Stimulated activated effector memory CD8-positive, alpha-beta T cell treated with anti-CD3 and anti-CD28 coated beads, Interleukin-12 subunit alpha, Interleukin-12 subunit beta, amount 100 ng/mL, for 72 hours (primary cell): Measurements from ENCODE around the gene CACNA1C.
"Not testable (repeated sequence)": the region's sequence is repeated elsewhere in the genome, so short reads cannot be mapped to it uniquely, and the experiment has no call there.

Source experiments
- ATAC-seq: fragments of 150-1000 bp; cut with Tn5 transposase; 2 replicates; pipeline ENCODE4 v1.10.0; 2021
- DNase-seq, 2 donors: peaks; one replicate each; pipeline ENCODE4 v3.0.0; 2021 to 2022; ENCODE audit warnings: low spot score in 2 of 2
- H3K27ac Mint-ChIP-seq: one replicate; pipeline ENCODE4 v1.8.0; 2022; ENCODE audit warnings: mild to moderate bottlenecking, mixed read lengths
- H3K36me3 Mint-ChIP-seq: one replicate; pipeline ENCODE4 v1.8.0; 2022; ENCODE audit warnings: mild to moderate bottlenecking, mixed read lengths
- H3K4me1 Mint-ChIP-seq: one replicate; pipeline ENCODE4 v1.8.0; 2022; ENCODE audit warnings: mixed read lengths
- H3K4me3 Mint-ChIP-seq: one replicate; pipeline ENCODE4 v1.8.0; 2022; ENCODE audit warnings: mild to moderate bottlenecking, mixed read lengths
- H3K9me3 Mint-ChIP-seq: one replicate; pipeline ENCODE4 v1.8.0; 2022; ENCODE audit warnings: mixed read lengths

The CACNA1C gene

DNA sequence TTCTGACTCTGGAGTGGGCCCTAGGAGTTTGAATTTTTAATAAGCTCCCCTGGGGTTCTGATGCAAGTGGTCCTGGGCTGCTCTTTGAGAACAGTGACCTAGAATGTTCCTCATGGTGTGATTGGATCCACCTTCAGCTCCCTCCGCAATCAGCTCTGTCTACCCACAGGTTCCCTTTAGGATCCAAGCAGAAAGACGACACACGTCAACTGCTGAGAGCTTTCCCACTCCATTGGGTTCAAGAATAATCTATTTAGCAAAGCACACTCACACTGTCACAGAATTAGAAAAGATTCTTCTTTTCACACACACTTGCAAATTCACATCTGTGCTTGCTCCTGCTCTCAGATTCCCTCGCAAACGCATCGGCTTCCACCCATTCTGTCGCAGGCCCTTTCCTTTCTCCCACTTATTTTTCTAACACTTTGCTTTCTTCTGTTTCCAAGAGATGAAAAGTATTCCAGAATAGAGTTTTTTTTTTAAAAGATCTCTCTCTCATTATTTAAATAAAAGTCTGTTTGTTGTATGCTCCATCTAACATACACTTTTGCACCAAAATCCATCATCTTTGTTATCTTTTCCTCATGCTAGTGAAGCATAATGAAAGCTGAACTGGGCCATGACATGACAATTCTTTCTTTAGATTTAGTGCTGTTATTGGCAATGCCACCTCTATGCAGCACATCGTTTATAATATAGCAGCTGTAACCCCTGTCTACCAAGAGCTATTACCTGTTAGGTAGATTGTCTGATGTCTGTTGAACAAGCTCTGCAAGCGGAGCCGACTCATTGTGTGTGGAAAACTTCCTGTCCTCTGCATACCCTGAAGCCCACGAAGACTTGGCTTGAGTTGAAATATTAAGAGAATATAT is 73.1 kb downstream of the CACNA1C start:
- no peak for ATAC-seq
- Mint-ChIP-seq H3K4me3 (no peak overlapping the region), H3K27ac (no peak overlapping the region), H3K4me1 (no peaks in the 10 kb centered on the region), H3K36me3 (no peaks in the 10 kb centered on the region), H3K9me3 (no peaks in the 10 kb centered on the region)
- no peak for DNase-seq

DNA sequence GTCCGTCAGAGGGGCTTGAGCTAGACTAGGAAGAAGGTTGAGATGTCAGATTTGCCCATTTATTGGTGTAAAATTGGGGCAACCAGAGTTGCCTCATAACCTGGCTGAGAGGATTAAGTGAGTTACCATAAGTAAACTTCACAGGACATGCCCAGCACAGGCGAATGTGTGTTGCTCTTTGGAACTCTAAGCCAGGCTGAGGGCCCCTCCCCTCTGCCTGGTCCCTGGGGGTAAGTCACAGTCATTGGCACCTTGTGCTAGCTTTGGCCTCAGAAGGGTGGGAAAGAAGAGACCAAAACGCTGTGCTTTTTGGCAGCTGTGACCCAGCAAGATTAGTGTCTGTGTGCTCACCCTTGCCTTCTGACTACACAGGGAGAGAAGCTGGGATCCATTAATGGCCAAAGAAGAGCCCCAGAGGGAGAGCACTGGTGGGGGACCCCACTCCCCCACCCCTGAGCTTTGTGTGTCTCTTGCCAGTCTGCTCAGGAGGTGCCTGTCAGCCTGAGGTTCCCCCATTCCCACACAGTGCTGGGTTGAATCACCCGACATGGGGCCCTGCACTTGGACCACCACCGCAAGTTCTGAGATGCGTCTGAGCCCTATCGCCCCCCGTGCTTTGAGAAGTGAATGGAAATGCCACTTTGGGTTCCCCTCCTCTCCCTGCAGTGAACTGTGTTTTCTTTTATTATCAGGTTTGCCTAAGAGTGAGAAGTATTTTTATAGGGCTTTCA is 74.1 kb downstream of the CACNA1C start:
- Mint-ChIP-seq H3K36me3 (no peaks in the 10 kb centered on the region), H3K27ac (no peak overlapping the region), H3K4me3 (no peak overlapping the region), H3K9me3 (no peaks in the 10 kb centered on the region), H3K4me1 (no peaks in the 10 kb centered on the region)
- DNase-seq, result no peak
- ATAC-seq, result peak; percentile 34

DNA sequence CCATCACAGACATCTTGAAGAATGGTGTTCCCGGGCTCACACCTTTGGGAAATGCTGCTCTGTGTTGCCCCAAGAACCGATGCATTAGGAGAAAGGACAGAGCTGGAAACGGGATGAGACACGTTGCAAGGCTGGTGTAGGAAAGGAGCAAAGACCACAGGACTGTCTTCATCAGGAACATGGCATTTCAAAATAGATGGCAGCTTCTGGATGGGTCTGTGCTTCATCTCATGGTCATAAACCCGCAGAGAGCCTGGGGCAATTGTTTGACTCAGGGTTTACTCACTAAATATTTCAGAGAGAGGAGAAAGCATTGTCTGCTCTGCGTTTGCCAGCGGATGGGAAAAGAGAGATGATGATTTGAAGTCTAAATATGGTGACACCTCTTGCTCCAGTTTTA is 76.3 kb downstream of the CACNA1C start:
- no peaks in the 10 kb centered on the region for H3K4me1 Mint-ChIP-seq
- no peak for ATAC-seq
- no peak overlapping the region for H3K4me3 Mint-ChIP-seq

GRCh38 chr12:2135661-2136418 is 83.1 kb downstream of the CACNA1C start:
- H3K36me3 Mint-ChIP-seq, DNase-seq, H3K4me1 Mint-ChIP-seq, H3K4me3 Mint-ChIP-seq, H3K9me3 Mint-ChIP-seq, ATAC-seq: not testable (repeated sequence)
- peak overlapping the region; percentile 46 for H3K27ac Mint-ChIP-seq

More for the DNA sequence above, 76.3 kb downstream of the CACNA1C start:
- no peak overlapping the region for H3K27ac Mint-ChIP-seq
- no peak for DNase-seq
- H3K36me3 Mint-ChIP-seq, result no peaks in the 10 kb centered on the region
- no peaks in the 10 kb centered on the region for H3K9me3 Mint-ChIP-seq

DNA sequence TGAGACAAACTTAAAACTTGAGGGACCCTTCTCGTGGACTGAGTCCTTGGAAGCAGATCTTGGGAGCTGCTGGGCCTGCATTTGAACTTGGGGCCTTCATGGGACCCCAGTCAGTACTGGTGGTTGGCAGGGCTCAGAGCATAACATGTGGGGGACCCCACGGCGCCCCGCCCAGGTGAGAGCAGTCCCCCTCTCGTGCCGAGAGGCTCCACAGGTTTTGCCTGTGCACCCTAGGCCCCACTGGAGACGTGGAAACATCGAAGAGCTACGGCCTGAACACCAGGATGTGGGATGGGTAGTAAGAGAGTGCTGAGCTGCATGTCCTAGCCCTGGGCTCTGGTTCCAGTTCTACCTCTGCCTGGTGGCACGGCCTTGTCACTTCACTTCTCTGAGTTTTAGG is 84.1 kb downstream of the CACNA1C start:
- no peaks in the 10 kb centered on the region for H3K4me1 Mint-ChIP-seq

DNA sequence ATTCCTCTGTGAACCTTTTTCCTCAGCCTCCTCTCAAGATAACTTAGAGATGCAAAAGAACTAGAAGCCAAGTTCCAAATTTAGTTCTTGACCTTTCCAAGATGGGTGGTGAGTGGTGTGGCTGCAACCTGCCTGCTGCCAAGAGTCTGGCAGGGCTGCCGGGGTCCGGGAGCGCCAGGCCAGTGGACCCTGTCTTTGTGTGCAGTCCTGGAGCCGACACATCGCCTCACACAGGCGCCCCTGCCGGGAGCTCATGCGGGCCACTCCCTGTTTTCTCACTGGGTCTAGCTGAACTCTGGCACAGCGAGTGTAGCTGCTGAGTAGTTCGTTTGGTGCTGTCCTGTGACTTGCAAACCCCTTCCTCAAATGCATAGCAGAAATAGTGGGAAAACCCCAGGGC is 84.9 kb downstream of the CACNA1C start:
- no peaks in the 10 kb centered on the region for H3K4me1 Mint-ChIP-seq
- no peaks in the 10 kb centered on the region for H3K9me3 Mint-ChIP-seq
- H3K27ac Mint-ChIP-seq, result no peak overlapping the region
- ATAC-seq (no peak), DNase-seq (no peak)
- H3K36me3 Mint-ChIP-seq, result no peaks in the 10 kb centered on the region
- H3K4me3 Mint-ChIP-seq, result no peak overlapping the region

More for the DNA sequence above, 84.1 kb downstream of the CACNA1C start:
- DNase-seq, result no peak
- H3K4me3 Mint-ChIP-seq, result no peak overlapping the region
- H3K36me3 Mint-ChIP-seq, result no peaks in the 10 kb centered on the region
- ATAC-seq, result no peak
- no peak overlapping the region for H3K27ac Mint-ChIP-seq
- H3K9me3 Mint-ChIP-seq, result no peaks in the 10 kb centered on the region

DNA sequence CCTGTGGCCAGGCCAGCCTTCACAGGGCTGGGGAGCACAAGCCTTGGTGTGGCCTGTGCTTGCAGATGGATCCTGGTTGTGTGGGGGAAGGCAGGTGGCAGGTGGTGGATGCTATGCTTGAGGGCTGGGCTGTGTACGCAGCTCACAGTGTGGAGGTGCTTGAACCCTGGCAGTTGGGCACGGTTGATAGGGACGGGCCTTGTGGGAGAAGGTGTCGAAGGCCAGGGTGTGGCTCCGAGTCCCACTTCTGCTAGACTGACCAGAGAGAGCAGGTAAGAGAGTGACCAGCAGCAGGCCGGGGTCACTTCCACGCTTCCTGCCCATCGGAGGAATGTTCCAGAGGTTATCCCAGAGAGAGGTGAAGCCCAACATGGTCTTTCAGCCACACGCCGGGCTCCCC is 85.5 kb downstream of the CACNA1C start:
- Mint-ChIP-seq H3K4me3 (no peak overlapping the region), H3K27ac (no peak overlapping the region), H3K36me3 (no peaks in the 10 kb centered on the region), H3K4me1 (no peaks in the 10 kb centered on the region), H3K9me3 (no peaks in the 10 kb centered on the region)
- ATAC-seq, result no peak
- DNase-seq, result no peak

GRCh38 chr12:2138871-2139308 is 86.1 kb downstream of the CACNA1C start:
- no peaks in the 10 kb centered on the region for H3K9me3 Mint-ChIP-seq
- H3K27ac Mint-ChIP-seq, result no peak overlapping the region
- H3K4me1 Mint-ChIP-seq, result no peaks in the 10 kb centered on the region
- H3K4me3 Mint-ChIP-seq, result no peak overlapping the region
- ATAC-seq (no peak), DNase-seq (no peak)
- no peaks in the 10 kb centered on the region for H3K36me3 Mint-ChIP-seq

DNA sequence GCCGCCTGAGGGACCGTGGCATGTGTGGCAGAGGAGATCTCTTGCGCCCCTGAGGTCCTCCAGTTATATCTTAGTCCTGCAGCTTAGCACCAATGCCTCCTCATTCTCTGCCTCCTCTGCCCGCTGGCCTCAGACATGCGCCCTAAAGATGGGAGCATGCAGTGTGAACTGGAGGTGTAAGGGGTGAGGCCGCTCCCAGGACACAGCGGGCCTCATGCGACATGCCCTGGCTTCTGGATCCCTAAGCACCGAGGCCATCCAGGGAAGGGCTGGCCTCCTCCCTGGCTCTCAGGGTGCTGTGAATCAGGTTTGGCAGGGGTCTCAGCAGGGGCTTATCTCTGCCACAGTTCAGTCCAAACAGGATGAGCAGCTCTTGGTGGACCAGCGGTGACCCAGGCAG is 86.9 kb downstream of the CACNA1C start:
- no peak for DNase-seq
- Mint-ChIP-seq H3K27ac (no peak overlapping the region), H3K4me1 (no peaks in the 10 kb centered on the region), H3K9me3 (no peaks in the 10 kb centered on the region), H3K36me3 (no peaks in the 10 kb centered on the region), H3K4me3 (no peak overlapping the region)
- peak; percentile 16 for ATAC-seq

DNA sequence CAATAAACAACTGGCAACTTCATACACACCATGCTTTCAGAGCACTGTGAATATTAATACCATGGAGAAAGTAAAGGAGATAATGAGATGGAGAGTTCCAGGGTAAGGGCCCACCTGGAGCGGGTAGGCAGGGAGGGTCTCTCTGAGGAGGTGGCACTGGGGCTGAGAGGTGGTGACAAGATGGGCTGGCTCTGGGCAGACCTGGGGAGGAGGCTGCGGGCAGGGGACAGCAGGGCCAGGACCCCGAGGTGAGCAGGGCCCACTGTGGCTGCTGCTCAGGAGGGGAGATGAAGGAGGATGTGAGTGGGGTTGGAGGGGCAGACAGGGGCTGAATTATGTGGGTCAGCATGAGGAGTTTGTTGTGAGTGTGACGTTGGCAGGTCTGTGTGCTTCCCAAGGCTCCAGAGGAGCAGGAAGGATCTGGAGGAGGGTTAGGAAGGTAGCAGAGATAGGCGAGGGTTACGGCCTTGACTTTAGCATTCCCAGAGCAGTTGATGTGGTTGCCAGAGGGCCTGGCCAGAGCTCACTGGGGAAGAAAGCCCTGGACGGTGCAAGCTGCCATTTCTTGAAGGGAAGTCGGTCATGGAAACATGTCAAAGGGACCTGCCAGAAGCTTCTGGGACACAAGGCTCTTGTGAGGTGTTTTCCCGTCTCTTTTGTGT is 88.2 kb downstream of the CACNA1C start:
- H3K27ac Mint-ChIP-seq, result no peak overlapping the region
- no peak overlapping the region for H3K4me3 Mint-ChIP-seq
- H3K36me3 Mint-ChIP-seq, result no peaks in the 10 kb centered on the region
- H3K4me1 Mint-ChIP-seq, result no peaks in the 10 kb centered on the region
- ATAC-seq (no peak), DNase-seq (no peak)
- no peaks in the 10 kb centered on the region for H3K9me3 Mint-ChIP-seq

- Mint-ChIP-seq H3K4me3 (no peak overlapping the region), H3K9me3 (no peaks in the 10 kb centered on the region), H3K4me1 (no peaks in the 10 kb centered on the region), H3K36me3 (no peaks in the 10 kb centered on the region), H3K27ac (no peak overlapping the region)
- DNase-seq (no peak), ATAC-seq (no peak)
Measured at GRCh38 chr12:2142068-2142467, 89.3 kb downstream of the CACNA1C start.

DNA sequence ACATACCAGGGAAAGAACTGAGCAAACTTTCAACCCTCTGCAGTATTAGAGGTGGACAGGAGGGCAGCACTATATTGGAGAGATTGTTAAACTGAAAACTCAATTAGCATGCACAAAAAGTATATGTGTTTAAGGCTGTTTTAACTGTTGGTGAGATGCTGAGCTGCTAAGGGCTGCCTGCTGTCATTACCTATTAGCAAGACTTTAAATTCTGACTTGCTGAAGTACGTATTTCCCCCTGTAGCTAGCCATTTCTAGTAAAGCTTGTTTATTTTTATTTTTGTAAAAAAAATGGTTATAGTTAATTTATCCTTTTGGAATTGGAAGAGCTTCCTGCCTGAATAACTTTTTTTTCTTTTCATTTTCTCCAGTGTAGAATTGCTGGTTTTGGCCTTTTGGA is 92.2 kb downstream of the CACNA1C start:
- H3K9me3 Mint-ChIP-seq, result no peaks in the 10 kb centered on the region
- no peaks in the 10 kb centered on the region for H3K4me1 Mint-ChIP-seq
- no peak for ATAC-seq
- no peak overlapping the region for H3K4me3 Mint-ChIP-seq
- DNase-seq, result no peak
- no peaks in the 10 kb centered on the region for H3K36me3 Mint-ChIP-seq
- H3K27ac Mint-ChIP-seq, result no peak overlapping the region

DNA sequence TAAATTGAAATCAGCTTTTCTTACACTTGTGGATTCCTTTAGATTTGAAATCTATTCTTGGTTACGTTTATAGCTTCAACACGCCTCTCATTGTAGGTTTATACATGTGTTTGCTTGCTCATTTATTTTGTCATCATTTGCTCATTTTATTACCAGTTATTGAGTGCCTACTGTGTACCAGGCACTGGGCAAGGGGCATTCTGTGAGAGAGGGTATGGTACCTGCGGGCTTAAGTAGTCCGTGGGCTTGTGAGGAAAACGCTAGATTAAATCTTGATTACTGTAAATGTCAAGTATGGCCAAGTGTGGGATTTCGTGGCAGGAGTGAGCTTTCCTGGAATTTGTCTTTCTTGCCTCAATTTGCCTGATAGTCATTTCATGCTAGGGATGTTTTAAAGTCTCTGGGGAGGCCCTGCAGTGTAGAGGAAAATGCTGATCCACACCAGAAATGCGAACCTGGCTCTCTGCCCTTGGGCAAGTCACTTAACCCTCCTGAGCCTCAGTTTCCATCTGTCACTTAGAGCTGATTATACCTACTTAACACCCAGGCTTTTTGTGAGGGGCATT is 92.7 kb downstream of the CACNA1C start:
- ATAC-seq, result no peak
- H3K4me1 Mint-ChIP-seq, result no peaks in the 10 kb centered on the region
- no peaks in the 10 kb centered on the region for H3K9me3 Mint-ChIP-seq
- no peaks in the 10 kb centered on the region for H3K36me3 Mint-ChIP-seq
- no peak overlapping the region for H3K27ac Mint-ChIP-seq
- H3K4me3 Mint-ChIP-seq, result no peak overlapping the region
- no peak for DNase-seq

GRCh38 chr12:2147335-2147734 is 94.5 kb downstream of the CACNA1C start:
- Mint-ChIP-seq H3K4me3 (no peak overlapping the region), H3K36me3 (no peaks in the 10 kb centered on the region), H3K9me3 (no peaks in the 10 kb centered on the region), H3K4me1 (no peaks in the 10 kb centered on the region), H3K27ac (no peak overlapping the region)
- no peak for DNase-seq
- no peak for ATAC-seq

GRCh38 chr12:2149091-2149490 is 96.3 kb downstream of the CACNA1C start:
- H3K36me3 Mint-ChIP-seq, result no peaks in the 10 kb centered on the region
- H3K4me1 Mint-ChIP-seq, result no peaks in the 10 kb centered on the region
- H3K4me3 Mint-ChIP-seq, result no peak overlapping the region
- no peaks in the 10 kb centered on the region for H3K9me3 Mint-ChIP-seq
- DNase-seq (no peak), ATAC-seq (no peak)
- no peak overlapping the region for H3K27ac Mint-ChIP-seq
